Measurements from ENCODE around the gene PCCA. TPM values are rescaled to one million over a fixed set of nuclear protein-coding genes. Genes with fewer than 3 reads are reported as not detected.

Gene PCCA
- total and polyA plus RNA-seq, 2 of the 13 experiments (the other 11 are each of a cell fraction or from before 2014, with no cell fraction given), result 15.0 to 32.2 TPM

DNA sequence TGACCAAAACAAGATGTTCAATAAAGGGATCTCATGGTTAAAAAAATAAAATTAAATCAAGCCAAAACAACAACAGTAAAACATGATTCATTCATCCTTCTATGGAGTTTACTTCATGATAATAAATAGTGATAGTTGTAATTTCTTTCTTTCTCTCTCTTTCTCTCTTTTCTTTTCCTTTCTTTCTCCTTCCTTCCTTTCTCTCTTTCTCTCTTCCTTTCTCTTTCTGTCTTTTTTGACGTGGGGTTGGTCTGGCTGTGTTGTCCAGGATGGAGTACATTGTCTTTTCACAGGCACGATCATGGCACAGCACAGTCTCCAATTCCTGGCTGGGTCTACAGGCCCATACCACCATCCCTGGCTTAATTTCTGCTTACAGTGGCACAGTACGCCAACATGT, 29.1 kb upstream of the PCCA start:
- H3K9ac ChIP-seq (ENCODE audit: insufficient read depth, low read depth, low read length), result no peak overlapping the region
- no peaks in the 10 kb centered on the region for H3K27me3 ChIP-seq (ENCODE audit: control insufficient read depth in 1 of 2, insufficient read depth in 2 of 2, low read length in 2 of 2)
- H3K4me2 ChIP-seq (ENCODE audit: low read depth, low read length), result no peak overlapping the region
- no TSS peak for BruUV-seq (replicated peaks)
- no peaks in the 10 kb centered on the region for H3K36me3 ChIP-seq (replicated peaks in 1 of 2; ENCODE audit: control insufficient read depth in 1 of 2, insufficient read depth in 2 of 2, low read length in 2 of 2)
- TF ChIP-seq ZNF644 (CRISPR knock-in tag; IDR thresholded peaks at IDR 0.05; ENCODE audit: low read depth), result no peak
- no peak for TF ChIP-seq ZFP36L1 (CRISPR knock-in tag; IDR thresholded peaks at IDR 0.05)
- TF ChIP-seq, protein P1, sequence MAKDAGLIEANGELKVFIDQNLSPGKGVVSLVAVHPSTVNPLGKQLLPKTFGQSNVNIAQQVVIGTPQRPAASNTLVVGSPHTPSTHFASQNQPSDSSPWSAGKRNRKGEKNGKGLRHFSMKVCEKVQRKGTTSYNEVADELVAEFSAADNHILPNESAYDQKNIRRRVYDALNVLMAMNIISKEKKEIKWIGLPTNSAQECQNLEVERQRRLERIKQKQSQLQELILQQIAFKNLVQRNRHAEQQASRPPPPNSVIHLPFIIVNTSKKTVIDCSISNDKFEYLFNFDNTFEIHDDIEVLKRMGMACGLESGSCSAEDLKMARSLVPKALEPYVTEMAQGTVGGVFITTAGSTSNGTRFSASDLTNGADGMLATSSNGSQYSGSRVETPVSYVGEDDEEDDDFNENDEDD (CRISPR knock-in tag; IDR thresholded peaks at IDR 0.05; ENCODE audit: borderline replicate concordance), result no peak
- no peak for TF ChIP-seq MTA3 (CRISPR knock-in tag; IDR thresholded peaks at IDR 0.05)
- TF ChIP-seq ZNF850 (CRISPR knock-in tag; conservative IDR thresholded peaks at IDR 0.05), result no peak
- TF ChIP-seq ZNF225 (CRISPR knock-in tag; IDR thresholded peaks at IDR 0.05), result no peak
- no peak for TF ChIP-seq HDAC2 (CRISPR knock-in tag; IDR thresholded peaks at IDR 0.05)
- no peak for TF ChIP-seq FOSL1 (CRISPR knock-in tag; IDR thresholded peaks at IDR 0.05; ENCODE audit: borderline replicate concordance)
- TF ChIP-seq TBX3 (IDR thresholded peaks at IDR 0.05; ENCODE audit: borderline replicate concordance), result no peak
- no peak for TF ChIP-seq ZNF550 (CRISPR knock-in tag; IDR thresholded peaks at IDR 0.05; ENCODE audit: borderline replicate concordance)
- TF ChIP-seq HOXA7 (CRISPR knock-in tag; IDR thresholded peaks at IDR 0.05), result no peak
- TF ChIP-seq, protein P2, sequence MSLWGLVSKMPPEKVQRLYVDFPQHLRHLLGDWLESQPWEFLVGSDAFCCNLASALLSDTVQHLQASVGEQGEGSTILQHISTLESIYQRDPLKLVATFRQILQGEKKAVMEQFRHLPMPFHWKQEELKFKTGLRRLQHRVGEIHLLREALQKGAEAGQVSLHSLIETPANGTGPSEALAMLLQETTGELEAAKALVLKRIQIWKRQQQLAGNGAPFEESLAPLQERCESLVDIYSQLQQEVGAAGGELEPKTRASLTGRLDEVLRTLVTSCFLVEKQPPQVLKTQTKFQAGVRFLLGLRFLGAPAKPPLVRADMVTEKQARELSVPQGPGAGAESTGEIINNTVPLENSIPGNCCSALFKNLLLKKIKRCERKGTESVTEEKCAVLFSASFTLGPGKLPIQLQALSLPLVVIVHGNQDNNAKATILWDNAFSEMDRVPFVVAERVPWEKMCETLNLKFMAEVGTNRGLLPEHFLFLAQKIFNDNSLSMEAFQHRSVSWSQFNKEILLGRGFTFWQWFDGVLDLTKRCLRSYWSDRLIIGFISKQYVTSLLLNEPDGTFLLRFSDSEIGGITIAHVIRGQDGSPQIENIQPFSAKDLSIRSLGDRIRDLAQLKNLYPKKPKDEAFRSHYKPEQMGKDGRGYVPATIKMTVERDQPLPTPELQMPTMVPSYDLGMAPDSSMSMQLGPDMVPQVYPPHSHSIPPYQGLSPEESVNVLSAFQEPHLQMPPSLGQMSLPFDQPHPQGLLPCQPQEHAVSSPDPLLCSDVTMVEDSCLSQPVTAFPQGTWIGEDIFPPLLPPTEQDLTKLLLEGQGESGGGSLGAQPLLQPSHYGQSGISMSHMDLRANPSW (CRISPR knock-in tag; IDR thresholded peaks at IDR 0.05; ENCODE audit: borderline replicate concordance), result no peak
- no peak for TF ChIP-seq CEBPB (IDR thresholded peaks at IDR 0.05; ENCODE audit: borderline replicate concordance, low read depth, low read length)
- no peak for TF ChIP-seq ZNF335 (CRISPR knock-in tag; IDR thresholded peaks at IDR 0.05)
- TF ChIP-seq, protein P3, sequence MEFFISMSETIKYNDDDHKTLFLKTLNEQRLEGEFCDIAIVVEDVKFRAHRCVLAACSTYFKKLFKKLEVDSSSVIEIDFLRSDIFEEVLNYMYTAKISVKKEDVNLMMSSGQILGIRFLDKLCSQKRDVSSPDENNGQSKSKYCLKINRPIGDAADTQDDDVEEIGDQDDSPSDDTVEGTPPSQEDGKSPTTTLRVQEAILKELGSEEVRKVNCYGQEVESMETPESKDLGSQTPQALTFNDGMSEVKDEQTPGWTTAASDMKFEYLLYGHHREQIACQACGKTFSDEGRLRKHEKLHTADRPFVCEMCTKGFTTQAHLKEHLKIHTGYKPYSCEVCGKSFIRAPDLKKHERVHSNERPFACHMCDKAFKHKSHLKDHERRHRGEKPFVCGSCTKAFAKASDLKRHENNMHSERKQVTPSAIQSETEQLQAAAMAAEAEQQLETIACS (CRISPR knock-in tag; IDR thresholded peaks at IDR 0.05), result no peak
- TF ChIP-seq, protein P4, sequence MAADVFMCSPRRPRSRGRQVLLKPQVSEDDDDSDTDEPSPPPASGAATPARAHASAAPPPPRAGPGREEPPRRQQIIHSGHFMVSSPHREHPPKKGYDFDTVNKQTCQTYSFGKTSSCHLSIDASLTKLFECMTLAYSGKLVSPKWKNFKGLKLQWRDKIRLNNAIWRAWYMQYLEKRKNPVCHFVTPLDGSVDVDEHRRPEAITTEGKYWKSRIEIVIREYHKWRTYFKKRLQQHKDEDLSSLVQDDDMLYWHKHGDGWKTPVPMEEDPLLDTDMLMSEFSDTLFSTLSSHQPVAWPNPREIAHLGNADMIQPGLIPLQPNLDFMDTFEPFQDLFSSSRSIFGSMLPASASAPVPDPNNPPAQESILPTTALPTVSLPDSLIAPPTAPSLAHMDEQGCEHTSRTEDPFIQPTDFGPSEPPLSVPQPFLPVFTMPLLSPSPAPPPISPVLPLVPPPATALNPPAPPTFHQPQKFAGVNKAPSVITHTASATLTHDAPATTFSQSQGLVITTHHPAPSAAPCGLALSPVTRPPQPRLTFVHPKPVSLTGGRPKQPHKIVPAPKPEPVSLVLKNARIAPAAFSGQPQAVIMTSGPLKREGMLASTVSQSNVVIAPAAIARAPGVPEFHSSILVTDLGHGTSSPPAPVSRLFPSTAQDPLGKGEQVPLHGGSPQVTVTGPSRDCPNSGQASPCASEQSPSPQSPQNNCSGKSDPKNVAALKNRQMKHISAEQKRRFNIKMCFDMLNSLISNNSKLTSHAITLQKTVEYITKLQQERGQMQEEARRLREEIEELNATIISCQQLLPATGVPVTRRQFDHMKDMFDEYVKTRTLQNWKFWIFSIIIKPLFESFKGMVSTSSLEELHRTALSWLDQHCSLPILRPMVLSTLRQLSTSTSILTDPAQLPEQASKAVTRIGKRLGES (CRISPR knock-in tag; IDR thresholded peaks at IDR 0.05; ENCODE audit: borderline replicate concordance), result no peak
- no peak for TF ChIP-seq IRX3 (CRISPR knock-in tag; IDR thresholded peaks at IDR 0.05; ENCODE audit: borderline replicate concordance, low read depth)
- TF ChIP-seq ZNF501 (CRISPR knock-in tag; IDR thresholded peaks at IDR 0.05), result no peak
- TF ChIP-seq NCOA2 (CRISPR knock-in tag; IDR thresholded peaks at IDR 0.05), result no peak
- no peak overlapping the region for H3K4me3 ChIP-seq (replicated peaks in 1 of 3; ENCODE audit: insufficient read depth in 1 of 3, low read depth in 2 of 3, low read length in 3 of 3)
- ATAC-seq (no peak), DNase-seq (ENCODE audit: low spot score) (no peak), FAIRE-seq (no peak)
- 51% methylated on average over 3 of the region's 3 CpGs for WGBS (ENCODE audit: low lambda C conversion rate)
- H3K79me2 ChIP-seq (ENCODE audit: insufficient read depth, low read length), result no peaks in the 10 kb centered on the region
- intact Hi-C loops (cut with micrococcal nuclease; ENCODE audit: unreplicated experiment), result no loop called here
- H2AFZ ChIP-seq (ENCODE audit: low read length), result no peak overlapping the region
- no peaks in the 10 kb centered on the region for H3K9me3 ChIP-seq (ENCODE audit: low read length)
- no peak overlapping the region for H3K27ac ChIP-seq (ENCODE audit: extremely low read length, insufficient read depth, low read length)
- in situ Hi-C loops (cut with HindIII; ENCODE audit: extremely low pct_ligation_motif_present, low pct_unique_long_range_greater_than_20kb), result no loop called here
- ChIA-PET CTCF (ENCODE audit: low intra/inter-chr PET ratio, low total read pairs) (no interaction called here), POLR2A (no interaction called here)
- no peaks in the 10 kb centered on the region for H3K4me1 ChIP-seq (ENCODE audit: insufficient read depth, low read length)
- no peaks in the 10 kb centered on the region for H4K20me1 ChIP-seq (ENCODE audit: insufficient read depth, low read length)
